Activated CD4-positive, alpha-beta T cell treated with anti-CD3 and anti-CD28 coated beads, Interleukin-2, amount 50 U/mL, for 24 hours (primary cell): ENCODE data around the gene OXSR1.
"Not testable (repeated sequence)": the region's sequence is repeated elsewhere in the genome, so short reads cannot be mapped to it uniquely, and the experiment has no call there.

ENCODE experiments used
- DNase-seq, 2 donors: peaks; one replicate each; pipeline ENCODE4 v3.0.0-alpha.2; 2020; ENCODE audit warnings: low read depth in 1 of 2, low spot score in 1 of 2

The OXSR1 gene

GRCh38 chr3:38141173-38141951 is 24.0 kb upstream of the OXSR1 start:
- no peak for DNase-seq

- DNase-seq: no peak
Observed at GRCh38 chr3:38141952-38142273, 23.4 kb upstream of the OXSR1 start.

GRCh38 chr3:38142959-38143358 is 22.4 kb upstream of the OXSR1 start:
- DNase-seq: no peak

GRCh38 chr3:38143511-38143910 is 21.8 kb upstream of the OXSR1 start:
- no peak for DNase-seq

- no peak for DNase-seq
Observed at GRCh38 chr3:38146504-38146903, 18.8 kb upstream of the OXSR1 start.

- no peak for DNase-seq
Observed at GRCh38 chr3:38147421-38147820, 17.9 kb upstream of the OXSR1 start.

- DNase-seq: no peak
Observed at GRCh38 chr3:38148311-38148882, 16.9 kb upstream of the OXSR1 start.

GRCh38 chr3:38149708-38150107 is 15.6 kb upstream of the OXSR1 start:
- no peak for DNase-seq

GRCh38 chr3:38150780-38151528 is 14.4 kb upstream of the OXSR1 start:
- DNase-seq: no peak

- no peak for DNase-seq
Observed at GRCh38 chr3:38151667-38152265, 13.6 kb upstream of the OXSR1 start.

- no peak for DNase-seq
Observed at GRCh38 chr3:38152609-38153008, 12.7 kb upstream of the OXSR1 start.

- no peak for DNase-seq
Observed at GRCh38 chr3:38153221-38153620, 12.1 kb upstream of the OXSR1 start.

- no peak for DNase-seq
Observed at GRCh38 chr3:38154033-38154494, 11.3 kb upstream of the OXSR1 start.

- no peak for DNase-seq
Observed at GRCh38 chr3:38154625-38155255, 10.6 kb upstream of the OXSR1 start.

GRCh38 chr3:38155825-38156224 is 9.5 kb upstream of the OXSR1 start:
- DNase-seq: no peak

- DNase-seq: no peak
Observed at GRCh38 chr3:38157117-38157516, 8.2 kb upstream of the OXSR1 start.

GRCh38 chr3:38157595-38157994 is 7.7 kb upstream of the OXSR1 start:
- DNase-seq: no peak

GRCh38 chr3:38158472-38158871 is 6.9 kb upstream of the OXSR1 start:
- no peak for DNase-seq

GRCh38 chr3:38160704-38161103 is 4.6 kb upstream of the OXSR1 start:
- not testable (repeated sequence) for DNase-seq

- no peak for DNase-seq
Observed at GRCh38 chr3:38163117-38163840, 2.1 kb upstream of the OXSR1 start.
